Mesenteric fat pad (tissue), 1 donor: ENCODE results near the gene LRFN2. TPM values are rescaled to one million over a fixed set of nuclear protein-coding genes. Genes with fewer than 3 reads are reported as not detected.

Source experiments
- DNase-seq: peaks from one replicate; pipeline ENCODE4 v3.0.0-alpha.2; 2020; ENCODE audit warnings: low spot score
- total RNA-seq: library from RNA; stranded (reverse); fragmentation: NEBNext Ultra II Directional; extraction: Animal tissue kit (Norgen Biotek cat#: 25700); gene quantifications from one replicate; pipeline ENCODE4 v1.2.1, GENCODE V29; 2021
- donor health status: DM: yes; HTN: yes; CAD: no.

The LRFN2 gene
- total RNA-seq, 1 donor from 2014 or later = not detected

GRCh38 chr6:40352006-40352405 is 235.2 kb downstream of the LRFN2 start:
- DNase-seq = no peak

GRCh38 chr6:40350747-40351217 is 236.4 kb downstream of the LRFN2 start:
- no peak for DNase-seq

- DNase-seq = no peak
These were observed 237.0 kb downstream of the LRFN2 start for GRCh38 chr6:40349901-40350746.

GRCh38 chr6:40349123-40349900 is 237.9 kb downstream of the LRFN2 start:
- no peak for DNase-seq

- DNase-seq = no peak
These were observed 238.6 kb downstream of the LRFN2 start for GRCh38 chr6:40348591-40348990.

- no peak for DNase-seq
These were observed 239.6 kb downstream of the LRFN2 start for GRCh38 chr6:40347571-40348011.

GRCh38 chr6:40346246-40346645 is 240.9 kb downstream of the LRFN2 start:
- DNase-seq = no peak

GRCh38 chr6:40344566-40345167 is 242.5 kb downstream of the LRFN2 start:
- DNase-seq = no peak

- no peak for DNase-seq
These were observed 243.1 kb downstream of the LRFN2 start for GRCh38 chr6:40343877-40344565.

GRCh38 chr6:40343318-40343876 is 243.8 kb downstream of the LRFN2 start:
- DNase-seq = no peak

GRCh38 chr6:40342723-40343122 is 244.4 kb downstream of the LRFN2 start:
- DNase-seq = no peak

- no peak for DNase-seq
These were observed 245.4 kb downstream of the LRFN2 start for GRCh38 chr6:40341726-40342125.
